Mucosa of rectum (tissue), 2 donors: ENCODE results near the gene ZNF436.

Experiments used
- H3K27ac ChIP-seq, 2 donors: one replicate each; pipeline ENCODE4 v1.7.0; 2013; ENCODE audit warnings: inconsistent platforms in 2 of 2, low read depth in 2 of 2, low read length in 2 of 2
- H3K27me3 ChIP-seq, 2 donors: one replicate each; pipeline ENCODE4 v1.7.0; 2013; ENCODE audit warnings: low read length in 2 of 2; ENCODE audit not compliant: control insufficient read depth in 2 of 2, insufficient read depth in 2 of 2
- H3K36me3 ChIP-seq, 2 donors: one replicate each; pipeline ENCODE4 v1.7.0; 2013; ENCODE audit warnings: low read length in 2 of 2; ENCODE audit not compliant: control insufficient read depth in 2 of 2, insufficient read depth in 2 of 2
- H3K4me1 ChIP-seq, 2 donors: one replicate each; pipeline ENCODE4 v1.7.0; 2013; ENCODE audit warnings: low read length in 2 of 2, mild to moderate bottlenecking in 1 of 2; ENCODE audit not compliant: control insufficient read depth in 2 of 2, insufficient read depth in 2 of 2
- H3K4me3 ChIP-seq, 2 donors: one replicate each; pipeline ENCODE4 v1.7.0; 2013; ENCODE audit warnings: low read length in 2 of 2
- H3K9ac ChIP-seq, 2 donors: one replicate each; pipeline ENCODE4 v1.7.0; 2013; ENCODE audit warnings: low read length in 2 of 2, low read depth in 1 of 2, mild to moderate bottlenecking in 1 of 2
- H3K9me3 ChIP-seq, 2 donors: one replicate each; pipeline ENCODE4 v1.7.0; 2013; ENCODE audit warnings: low read length in 2 of 2; ENCODE audit not compliant: control insufficient read depth in 2 of 2
- donor health status: healthy.
- donor health status: Normal muscosa, but diverticular disease.

ZNF436 gene

DNA sequence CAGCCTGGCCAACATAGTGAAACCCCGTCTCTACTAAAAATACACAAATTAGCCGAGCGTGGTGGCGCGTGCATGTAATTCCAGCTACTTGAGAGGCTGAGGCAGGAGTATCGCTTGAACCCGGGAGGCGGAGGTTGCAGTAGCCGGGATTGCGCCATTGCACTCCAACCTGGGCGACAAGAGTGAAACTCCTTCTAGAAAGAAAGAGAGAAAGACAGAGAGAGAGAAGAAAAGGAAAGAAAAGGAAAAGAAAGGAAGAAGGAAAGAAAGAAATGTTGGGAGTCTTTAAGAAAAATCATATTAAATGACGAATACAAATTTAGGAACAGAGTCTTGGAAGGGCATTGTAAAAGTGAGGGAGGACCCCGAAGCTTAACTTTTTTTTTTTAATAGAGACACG lies 23.7 kb downstream of the ZNF436 start:
- Histone ChIP-seq H3K36me3 (no peaks in the 10 kb centered on the region), H3K9ac (no peak overlapping the region), H3K4me3 (no peak overlapping the region), H3K27ac (no peak overlapping the region), H3K4me1 (peaks cover 17 to 21% of the 10 kb centered on the region in 2 donors), H3K9me3 (no peaks in the 10 kb centered on the region), H3K27me3 (no peaks in the 10 kb centered on the region)

DNA sequence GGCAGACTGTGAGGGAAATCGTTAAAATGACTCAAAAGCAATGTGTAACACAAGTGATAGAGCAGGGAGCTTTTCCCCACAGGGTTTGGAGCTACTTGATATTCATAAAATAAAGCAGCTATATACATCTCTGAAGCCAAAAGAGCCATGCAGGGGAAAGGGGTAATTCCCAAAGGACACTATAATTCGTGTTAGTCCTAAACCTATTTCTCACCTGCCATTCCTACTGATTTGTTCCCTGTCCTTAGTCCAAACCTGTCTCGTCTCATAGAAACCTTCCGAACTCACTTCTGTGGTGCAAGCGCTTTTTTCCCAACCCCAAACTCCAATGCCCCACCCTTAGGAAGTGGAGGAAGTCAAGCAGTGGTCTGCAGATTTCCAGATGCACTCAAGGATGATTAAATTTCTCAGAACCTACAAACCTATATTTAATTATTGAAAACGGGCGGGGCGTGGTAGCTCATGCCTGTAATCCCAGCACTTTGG lies 24.6 kb downstream of the ZNF436 start:
- Histone ChIP-seq H3K27ac (peak overlapping the region; percentile 93 to 95), H3K9me3 (no peaks in the 10 kb centered on the region), H3K4me1 (peaks cover 20 to 29% of the 10 kb centered on the region in 2 donors), H3K4me3 (peak overlapping the region; percentile 86 to 91), H3K36me3 (no peaks in the 10 kb centered on the region), H3K9ac (peak overlapping the region; percentile 83 to 93), H3K27me3 (no peaks in the 10 kb centered on the region)

DNA sequence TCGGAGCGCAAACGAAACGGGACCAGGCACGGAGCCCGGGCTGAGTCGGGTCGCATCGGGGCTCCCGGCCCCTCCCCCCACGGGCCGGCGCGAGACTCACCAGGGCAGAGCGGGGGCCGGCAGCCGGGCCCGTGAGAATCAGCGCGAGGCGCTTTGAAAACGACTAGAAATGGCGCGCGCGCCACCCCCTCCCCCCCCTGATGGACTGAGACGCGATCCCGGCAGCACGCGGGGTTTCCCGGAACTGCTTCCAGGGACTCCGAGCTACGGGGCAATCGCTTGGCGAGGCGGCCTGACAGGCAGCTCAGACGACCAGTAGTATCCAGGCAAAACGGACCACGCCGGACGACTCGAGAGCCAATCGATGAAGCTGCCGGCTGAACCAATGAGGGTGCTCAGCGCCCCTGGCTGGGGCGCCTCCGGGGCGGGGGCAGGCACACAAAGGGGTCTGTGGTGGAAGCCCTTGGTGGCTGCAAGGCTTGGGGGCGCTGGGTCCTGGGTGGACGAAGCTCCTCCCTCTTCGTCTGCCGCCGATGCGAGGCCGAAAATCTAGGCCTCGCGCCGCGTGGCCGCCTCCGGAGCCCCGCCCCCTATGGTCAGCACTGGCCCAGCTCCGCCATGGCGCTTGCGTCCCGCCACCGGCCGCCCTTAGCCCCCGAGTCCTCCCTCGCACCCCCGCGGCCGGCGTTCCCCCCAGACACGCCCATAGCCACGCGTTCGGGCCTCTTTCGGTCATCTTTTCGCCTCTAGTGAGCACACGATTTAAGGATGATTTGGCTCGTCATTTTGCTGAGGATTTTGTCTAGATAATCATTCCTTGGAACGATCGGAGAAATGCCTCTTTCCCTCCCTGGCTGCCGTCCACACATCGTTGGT lies 25.3 kb downstream of the ZNF436 start, which contains the start of gene HNRNPR:
HNRNPR (minus strand) TSS at position 174 of the 876 bp plus-strand sequence. CDS start 3,276 bp downstream, outside the sequence.
- no peaks in the 10 kb centered on the region for H3K27me3 ChIP-seq
- no peaks in the 10 kb centered on the region for H3K9me3 ChIP-seq
- peak within 1 kb of the TSS; percentile 83 to 93 for H3K9ac ChIP-seq
- H3K4me3 ChIP-seq: peak within 1 kb of the TSS; percentile 86 to 91
- H3K36me3 ChIP-seq: no peaks in the 10 kb centered on the region
- peaks cover 20 to 29% of the 10 kb centered on the region in 2 donors for H3K4me1 ChIP-seq
- peak within 1 kb of the TSS; percentile 93 to 95 for H3K27ac ChIP-seq

DNA sequence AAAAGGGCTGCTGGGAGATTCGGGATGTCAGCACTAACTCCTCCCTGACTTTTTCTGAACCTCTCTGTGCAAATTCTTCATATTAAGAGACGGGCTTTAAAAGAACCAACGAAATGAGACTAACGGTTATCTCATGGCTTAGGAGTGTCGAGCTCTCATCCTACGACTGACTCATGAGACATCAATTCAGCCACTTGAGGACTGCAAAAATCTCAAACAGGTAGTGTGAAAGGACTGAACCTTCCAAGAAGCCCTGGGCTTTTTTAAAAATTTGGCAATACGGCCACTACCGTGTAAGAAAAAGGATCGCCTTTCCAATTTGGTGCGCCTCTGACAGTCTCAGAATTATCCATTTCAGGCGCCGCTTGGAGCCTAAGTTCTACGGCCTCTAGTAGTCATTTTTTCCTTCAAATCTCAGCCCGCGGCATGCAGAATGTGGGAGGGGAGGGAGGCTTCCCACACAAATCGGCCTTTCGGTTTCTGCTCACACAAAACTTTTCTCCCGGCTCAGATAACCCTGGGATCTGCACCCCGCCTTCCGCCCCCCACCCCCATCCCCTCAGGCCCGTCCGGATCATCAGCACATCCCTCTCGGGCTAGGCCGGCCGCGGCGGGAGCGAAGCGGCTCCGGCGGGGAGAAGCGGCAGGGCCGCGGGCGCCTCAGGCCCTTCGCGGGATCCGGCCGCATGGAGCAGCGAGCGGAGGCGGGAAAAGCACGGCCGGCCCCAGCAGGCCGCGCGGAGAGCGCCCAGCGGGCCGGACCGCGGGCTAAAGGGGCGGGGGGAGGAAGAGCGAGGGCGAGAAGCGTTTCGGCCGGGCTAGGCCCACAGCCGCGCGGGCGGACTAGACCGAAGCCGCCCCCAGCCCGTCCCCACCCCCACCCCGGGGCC lies 26.2 kb downstream of the ZNF436 start:
- H3K9ac ChIP-seq: peak overlapping the region; percentile 83 to 84
- H3K27ac ChIP-seq: peak overlapping the region; percentile 89 to 93
- H3K36me3 ChIP-seq: no peaks in the 10 kb centered on the region
- H3K4me3 ChIP-seq: peak overlapping the region; percentile 86 to 91
- no peaks in the 10 kb centered on the region for H3K9me3 ChIP-seq
- H3K27me3 ChIP-seq: no peaks in the 10 kb centered on the region
- peaks cover 20 to 29% of the 10 kb centered on the region in 2 donors for H3K4me1 ChIP-seq

DNA sequence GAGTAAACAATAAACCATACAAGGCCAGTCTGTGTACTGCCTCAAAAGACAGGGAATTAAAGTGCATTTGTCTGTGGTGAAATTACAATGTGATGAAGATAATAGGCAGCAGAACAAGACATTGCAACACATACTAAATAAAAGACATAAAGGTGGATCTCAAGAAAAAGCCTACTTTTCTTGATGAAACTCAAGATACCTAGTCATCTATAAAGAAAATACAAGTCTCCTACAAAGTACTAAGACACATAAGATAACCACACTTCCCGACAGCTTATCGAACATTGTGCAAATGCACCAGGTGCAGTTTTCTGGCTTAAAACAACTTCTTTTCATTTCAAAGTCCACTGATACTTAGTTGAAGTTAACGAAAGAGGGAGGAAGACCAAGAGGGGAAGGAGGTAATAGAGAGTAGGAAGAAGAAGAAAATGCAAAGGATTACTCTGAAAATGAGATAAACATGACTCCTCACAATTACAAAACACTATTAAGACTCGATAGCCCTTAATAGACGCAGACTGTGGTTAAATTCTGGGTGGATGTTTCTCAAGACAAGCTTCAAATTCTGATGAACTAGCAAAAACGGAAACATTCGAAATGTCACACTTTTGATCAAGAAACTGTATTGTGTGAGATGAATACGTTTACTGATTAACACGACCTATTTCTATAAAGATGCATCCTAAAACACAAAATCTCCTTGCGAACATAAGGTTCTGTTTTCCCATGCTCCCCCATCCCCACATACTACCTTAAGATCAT lies 27.5 kb downstream of the ZNF436 start:
- H3K36me3 ChIP-seq: peaks cover 8% of the 10 kb centered on the region in 2 donors
- H3K27ac ChIP-seq: no peak overlapping the region
- H3K9me3 ChIP-seq: no peaks in the 10 kb centered on the region
- H3K27me3 ChIP-seq: no peaks in the 10 kb centered on the region
- peak overlapping the region; percentile 30 to 91 for H3K4me3 ChIP-seq
- peaks cover 20 to 29% of the 10 kb centered on the region in 2 donors for H3K4me1 ChIP-seq
- peak overlapping the region; percentile 35 to 44 for H3K9ac ChIP-seq

DNA sequence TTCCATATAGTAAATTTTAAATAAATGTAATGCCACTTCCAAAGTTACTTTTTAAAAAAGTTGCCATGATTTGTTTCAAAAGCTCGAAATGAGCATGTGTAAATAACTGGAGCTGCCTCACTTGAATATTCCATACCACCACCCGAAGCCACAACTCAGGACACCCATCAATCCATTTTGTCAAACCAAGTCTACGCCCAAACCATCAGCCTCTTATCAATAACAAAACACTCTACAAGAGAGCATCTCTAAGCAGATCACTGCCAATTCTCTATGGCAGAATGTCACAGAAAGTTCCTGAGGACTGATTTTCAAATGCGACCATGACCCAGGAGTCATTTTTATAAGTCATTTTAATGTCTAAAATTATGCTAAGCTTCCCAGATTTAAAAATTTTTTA lies 30.0 kb downstream of the ZNF436 start:
- H3K9ac ChIP-seq: no peak overlapping the region

DNA sequence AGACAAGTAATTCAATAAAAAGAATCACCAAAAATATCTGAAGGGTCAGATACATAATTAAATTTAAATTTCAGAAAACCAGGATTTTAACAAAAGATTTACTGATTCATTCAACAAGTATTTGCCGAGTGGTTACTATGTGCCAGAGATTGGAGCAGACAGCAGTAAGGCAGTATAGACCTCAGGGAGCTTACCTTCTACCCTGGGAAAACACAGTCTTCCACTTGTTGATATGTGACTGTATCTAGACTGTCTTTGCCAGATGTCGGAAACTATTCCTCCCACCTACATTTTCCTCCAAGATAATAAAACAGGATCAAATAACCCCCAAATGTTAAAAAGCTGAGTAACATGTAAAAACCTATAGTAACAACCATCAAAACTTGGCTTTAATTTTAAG lies 31.8 kb downstream of the ZNF436 start:
- Histone ChIP-seq H3K9ac (no peak overlapping the region), H3K27ac (no peak overlapping the region), H3K27me3 (no peaks in the 10 kb centered on the region), H3K4me1 (peaks cover 16 to 25% of the 10 kb centered on the region in 2 donors), H3K4me3 (no peak overlapping the region), H3K36me3 (peaks cover 33 to 35% of the 10 kb centered on the region in 2 donors), H3K9me3 (no peaks in the 10 kb centered on the region)

More for the DNA sequence above, 30.0 kb downstream of the ZNF436 start:
- no peak overlapping the region for H3K4me3 ChIP-seq
- H3K4me1 ChIP-seq: peaks cover 16 to 29% of the 10 kb centered on the region in 2 donors
- H3K27ac ChIP-seq: no peak overlapping the region
- H3K27me3 ChIP-seq: no peaks in the 10 kb centered on the region
- no peaks in the 10 kb centered on the region for H3K9me3 ChIP-seq
- peaks cover 20 to 21% of the 10 kb centered on the region in 2 donors for H3K36me3 ChIP-seq

DNA sequence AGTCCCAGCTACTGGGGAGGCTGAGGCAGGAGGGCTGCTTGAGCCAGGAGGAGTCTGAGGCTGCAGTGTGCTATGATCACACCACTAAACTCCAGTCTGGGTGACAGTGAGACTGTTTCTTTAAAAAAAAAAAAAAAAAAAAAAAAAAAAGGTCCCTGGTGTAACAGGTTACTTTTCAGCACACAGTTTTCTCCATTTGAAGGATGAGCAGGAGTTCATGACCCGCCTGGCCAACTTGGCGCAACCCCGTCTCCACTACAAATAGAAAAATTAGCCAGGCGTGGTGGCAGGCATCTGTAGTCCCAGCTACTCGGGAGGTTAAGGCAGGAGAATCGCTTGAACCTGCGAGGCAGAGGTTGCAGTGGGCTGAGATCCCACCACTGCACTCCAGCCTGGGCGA lies 37.9 kb downstream of the ZNF436 start:
- H3K27ac ChIP-seq: no peak overlapping the region
- peaks cover 55 to 57% of the 10 kb centered on the region in 2 donors for H3K36me3 ChIP-seq
- no peak overlapping the region for H3K4me3 ChIP-seq
- no peaks in the 10 kb centered on the region for H3K27me3 ChIP-seq
- no peaks in the 10 kb centered on the region for H3K9me3 ChIP-seq
- no peaks in the 10 kb centered on the region for H3K4me1 ChIP-seq
- no peak overlapping the region for H3K9ac ChIP-seq

DNA sequence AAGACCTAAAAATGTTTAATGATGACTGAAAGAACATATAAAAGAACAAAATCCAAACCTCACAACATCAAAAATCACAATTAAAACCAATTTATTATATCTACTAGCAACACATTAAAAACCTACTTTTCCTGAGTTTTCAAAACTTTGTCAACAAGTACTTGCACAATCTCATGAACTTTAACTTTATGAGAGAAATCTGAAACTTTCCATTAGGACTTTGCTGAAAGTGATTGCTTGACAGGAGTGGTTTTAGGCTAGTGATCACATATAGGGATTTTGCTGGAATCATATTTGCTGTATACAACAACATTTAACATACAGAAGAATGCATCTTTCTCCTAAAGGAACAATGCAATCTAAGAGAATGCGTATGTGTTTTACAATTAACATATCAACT lies 38.8 kb downstream of the ZNF436 start:
- Histone ChIP-seq H3K9me3 (no peaks in the 10 kb centered on the region), H3K27ac (no peak overlapping the region), H3K27me3 (no peaks in the 10 kb centered on the region), H3K9ac (no peak overlapping the region), H3K36me3 (peaks cover 61 to 62% of the 10 kb centered on the region in 2 donors), H3K4me1 (no peaks in the 10 kb centered on the region), H3K4me3 (no peak overlapping the region)
